ENCODE results near the gene ADARB1. TPM values are rescaled to one million over a fixed set of nuclear protein-coding genes. Genes with fewer than 3 reads are reported as not detected.

Gene ADARB1
- total RNA-seq, 1 donor from 2014 or later, result 13.7 TPM

DNA sequence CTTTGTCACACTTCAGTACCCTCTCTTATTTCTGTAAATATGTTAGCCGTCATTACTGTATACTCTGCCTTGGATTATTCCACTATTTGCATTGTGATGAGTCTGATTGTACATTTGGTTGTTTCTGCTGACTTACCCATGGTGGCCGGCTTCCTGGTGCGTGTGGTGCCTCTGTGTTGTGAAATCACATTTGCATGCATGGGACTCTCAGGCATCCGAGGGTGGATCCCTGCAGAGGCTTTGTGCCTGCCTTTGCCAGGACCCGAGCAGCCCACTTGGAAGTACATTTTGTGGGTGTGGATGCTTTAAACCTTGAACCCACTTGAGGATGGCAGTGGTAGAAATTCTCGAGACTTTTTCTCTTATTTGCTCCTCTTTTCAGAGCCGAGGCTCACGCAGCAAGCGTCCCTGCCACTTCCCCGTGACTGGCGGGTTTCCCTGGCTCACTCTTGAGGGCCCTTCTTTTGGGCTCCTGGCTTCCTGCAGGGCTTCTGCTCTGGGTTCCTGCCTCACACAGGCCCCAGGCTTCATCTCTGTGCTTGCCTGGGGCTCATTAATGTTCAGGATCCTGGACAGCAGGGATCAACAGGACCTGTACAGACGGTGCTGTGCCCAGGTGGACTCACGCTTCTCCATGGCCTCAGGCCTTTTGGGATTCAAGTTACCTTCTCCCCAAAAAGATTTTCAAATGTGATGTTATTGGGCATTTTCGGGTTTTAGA lies 176.7 kb downstream of the ADARB1 start:
- intact Hi-C loops (cut with DNase I), result no loop called here

DNA sequence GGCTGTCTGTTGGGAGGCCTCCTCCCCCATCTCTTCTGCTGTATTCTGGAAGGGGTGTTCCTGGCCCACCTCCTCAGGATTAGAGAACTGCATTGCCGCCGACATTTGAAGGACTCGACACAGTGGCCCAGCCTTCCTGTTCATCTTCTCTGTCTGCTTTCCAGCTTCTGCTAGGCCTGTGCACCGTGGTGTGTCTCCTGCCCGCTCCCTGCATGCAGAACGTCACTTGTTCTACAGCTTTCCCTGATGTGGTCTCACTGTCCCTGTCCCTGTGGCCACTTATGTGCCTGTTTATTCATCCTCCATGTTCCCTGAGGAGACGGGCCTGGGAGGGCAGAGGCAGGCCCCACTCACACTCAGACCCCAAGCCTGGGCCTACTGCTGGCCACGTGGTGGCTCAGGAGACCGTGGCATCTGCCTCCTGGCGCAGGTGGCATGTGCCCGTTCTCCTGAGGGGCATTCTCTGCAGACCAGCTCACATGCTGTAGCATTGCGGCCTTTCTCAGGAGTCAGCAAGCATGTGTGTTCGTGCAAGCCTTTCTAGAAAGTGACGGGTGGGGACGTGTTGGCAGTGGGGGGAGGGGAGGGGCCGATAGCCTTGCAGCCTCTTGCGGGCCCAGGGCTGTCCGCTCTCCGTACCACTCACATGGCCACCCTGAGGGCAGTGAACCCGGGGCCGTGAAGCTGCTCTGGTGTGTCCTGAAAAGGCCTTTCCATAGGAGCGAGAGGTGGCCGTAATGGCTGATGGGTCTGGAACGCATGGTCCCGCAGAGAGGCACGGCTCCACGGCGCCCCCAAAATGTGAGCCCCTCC lies 177.5 kb downstream of the ADARB1 start:
- intact Hi-C loops (cut with DNase I), result no loop called here
- DNase-seq (ENCODE audit: low spot score), result no peak

More for the DNA sequence above, 176.7 kb downstream of the ADARB1 start:
- no peak for DNase-seq (ENCODE audit: low spot score)

DNA sequence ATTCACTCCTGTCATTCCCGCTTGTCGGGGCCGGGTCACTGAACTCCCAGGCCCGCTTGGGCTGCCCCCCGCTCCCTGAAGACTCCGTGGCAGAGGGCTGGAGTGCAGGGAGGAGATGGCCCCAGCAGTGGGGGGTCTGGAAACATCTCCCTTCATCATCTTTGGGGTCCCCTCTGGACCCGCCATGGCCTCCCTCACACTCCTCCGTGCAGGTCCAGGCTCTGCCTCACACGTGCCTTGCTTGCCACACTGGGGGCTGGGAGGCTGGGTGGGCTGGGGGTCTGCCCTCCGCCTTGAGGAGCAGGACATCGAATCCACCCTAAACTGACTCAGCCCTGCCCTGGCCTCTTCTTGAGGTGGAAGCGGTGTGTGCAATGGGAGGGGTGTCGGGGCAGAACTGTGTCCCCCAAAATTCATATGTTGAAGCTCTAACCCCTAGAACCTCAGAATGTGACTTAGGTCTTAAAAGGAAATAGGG lies 178.1 kb downstream of the ADARB1 start:
- no peak for DNase-seq (ENCODE audit: low spot score)
- intact Hi-C loops (cut with DNase I), result no loop called here

DNA sequence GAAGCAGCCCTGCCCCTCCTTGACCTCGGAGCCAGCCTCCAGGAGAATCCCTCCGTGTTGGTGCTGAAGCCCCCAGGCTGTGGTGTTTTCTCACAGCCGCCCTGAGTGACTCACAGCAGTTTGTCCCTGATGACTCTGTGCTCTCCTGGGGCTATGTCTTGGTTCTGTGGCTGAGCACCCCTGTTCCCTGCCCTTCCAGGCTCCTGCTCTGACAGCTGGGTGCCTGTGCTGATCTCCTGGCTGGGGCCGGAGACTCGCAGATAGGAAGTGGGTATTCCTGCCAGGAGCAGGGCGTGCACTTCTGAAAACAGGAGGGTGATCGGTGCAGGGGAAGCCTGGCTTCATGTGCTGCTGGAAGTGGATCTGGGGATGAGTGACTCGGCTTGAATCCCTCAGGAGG lies 178.8 kb downstream of the ADARB1 start:
- no peak for DNase-seq (ENCODE audit: low spot score)
- intact Hi-C loops (cut with DNase I), result no loop called here

DNA sequence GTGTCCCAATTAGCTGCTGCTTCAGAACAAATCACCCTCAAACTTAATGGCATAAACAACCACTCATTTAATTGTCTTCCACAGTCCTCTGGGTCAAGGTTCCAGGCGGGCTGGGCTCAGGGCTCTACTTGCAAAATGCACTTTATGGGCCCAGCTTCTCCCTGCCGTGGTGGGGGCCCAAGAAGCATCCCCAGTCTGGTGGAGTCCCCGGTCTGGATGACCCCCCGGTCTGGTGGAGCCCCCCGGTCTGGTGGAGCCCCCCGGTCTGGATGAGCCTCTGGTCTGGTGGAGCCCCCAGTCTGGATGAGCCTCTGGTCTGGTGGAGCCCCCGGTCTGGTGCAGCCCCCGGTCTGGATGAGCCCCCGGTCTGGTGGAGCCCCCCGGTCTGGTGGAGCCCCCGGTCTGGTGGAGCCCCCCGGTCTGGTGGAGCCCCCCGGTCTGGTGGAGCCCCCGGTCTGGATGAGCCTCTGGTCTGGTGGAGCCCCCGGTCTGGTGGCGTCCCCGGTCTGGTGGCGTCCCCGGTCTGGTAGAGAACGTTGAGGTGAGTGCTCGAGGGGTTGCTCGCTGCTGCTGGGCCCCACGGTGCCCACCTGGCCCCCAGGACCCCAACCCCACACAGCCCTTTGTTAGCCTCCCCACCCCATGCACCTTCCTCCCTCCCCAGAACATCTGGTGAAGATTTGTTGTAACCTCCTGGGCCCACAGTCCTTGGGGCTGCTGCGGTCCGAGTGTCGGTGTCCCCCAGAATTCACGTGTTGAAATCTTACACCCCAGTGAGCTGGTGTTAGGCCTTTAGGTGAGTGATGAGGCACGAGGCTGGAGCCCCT lies 179.5 kb downstream of the ADARB1 start:
- intact Hi-C loops (cut with DNase I), result no loop called here
- DNase-seq (ENCODE audit: low spot score), result no peak

DNA sequence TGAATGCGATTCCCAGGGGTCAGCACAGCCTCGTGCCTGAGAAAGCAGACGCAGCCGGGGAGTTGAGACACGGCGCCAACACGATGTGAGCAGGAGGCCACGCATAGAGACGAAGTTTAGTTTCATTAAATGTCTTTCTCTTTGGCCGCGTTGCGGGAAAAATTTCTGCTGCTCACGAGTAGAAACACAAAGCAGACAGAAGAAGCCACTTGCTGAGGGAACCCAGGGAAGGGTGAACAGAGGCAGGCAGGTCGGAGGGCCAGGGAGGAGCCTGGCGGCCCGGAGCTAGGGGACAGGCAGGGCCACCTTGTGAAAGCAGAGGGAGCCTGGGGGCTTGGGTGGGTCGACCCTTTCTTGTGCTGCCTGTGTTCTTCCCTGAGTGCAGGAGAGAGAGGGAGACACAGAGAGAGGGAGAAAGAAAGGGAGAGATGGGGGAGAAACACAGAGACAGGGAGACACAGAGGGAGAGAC lies 180.1 kb downstream of the ADARB1 start:
- no peak for DNase-seq (ENCODE audit: low spot score)

DNA sequence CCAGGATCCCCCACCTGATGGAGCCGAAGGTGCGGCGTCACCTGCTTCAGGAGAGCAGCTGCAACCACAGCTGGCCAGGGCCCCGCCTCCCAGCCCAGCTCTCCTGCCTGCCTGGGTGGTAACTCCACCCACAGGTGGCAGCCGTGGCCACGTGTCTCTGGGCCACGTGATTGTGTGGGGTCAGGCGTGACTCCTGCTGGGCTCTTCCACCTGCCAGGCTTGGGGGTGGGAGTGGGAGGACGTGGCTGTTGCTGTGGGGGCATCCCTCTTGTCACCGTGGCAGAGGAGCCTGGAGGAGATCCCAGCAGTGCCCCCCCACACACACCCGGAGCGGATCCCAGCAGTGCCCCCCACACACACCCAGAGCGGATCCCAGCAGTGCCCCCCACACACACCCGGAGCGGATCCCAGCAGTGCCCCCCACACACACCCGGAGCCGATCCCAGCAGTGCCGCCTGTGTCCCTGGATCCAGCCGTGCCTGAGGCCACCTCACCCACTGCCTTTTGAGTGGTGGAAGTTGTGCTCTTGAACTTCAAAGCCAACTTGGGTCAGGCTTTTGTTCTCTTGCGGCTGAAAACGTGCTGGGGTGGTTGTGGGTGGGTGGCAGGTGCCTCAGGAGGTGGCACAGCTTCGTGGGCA lies 181.1 kb downstream of the ADARB1 start:
- intact Hi-C loops (cut with DNase I), result no loop called here
- no peak for DNase-seq (ENCODE audit: low spot score)

More for the DNA sequence above, 180.1 kb downstream of the ADARB1 start:
- intact Hi-C loops (cut with DNase I), result no loop called here

DNA sequence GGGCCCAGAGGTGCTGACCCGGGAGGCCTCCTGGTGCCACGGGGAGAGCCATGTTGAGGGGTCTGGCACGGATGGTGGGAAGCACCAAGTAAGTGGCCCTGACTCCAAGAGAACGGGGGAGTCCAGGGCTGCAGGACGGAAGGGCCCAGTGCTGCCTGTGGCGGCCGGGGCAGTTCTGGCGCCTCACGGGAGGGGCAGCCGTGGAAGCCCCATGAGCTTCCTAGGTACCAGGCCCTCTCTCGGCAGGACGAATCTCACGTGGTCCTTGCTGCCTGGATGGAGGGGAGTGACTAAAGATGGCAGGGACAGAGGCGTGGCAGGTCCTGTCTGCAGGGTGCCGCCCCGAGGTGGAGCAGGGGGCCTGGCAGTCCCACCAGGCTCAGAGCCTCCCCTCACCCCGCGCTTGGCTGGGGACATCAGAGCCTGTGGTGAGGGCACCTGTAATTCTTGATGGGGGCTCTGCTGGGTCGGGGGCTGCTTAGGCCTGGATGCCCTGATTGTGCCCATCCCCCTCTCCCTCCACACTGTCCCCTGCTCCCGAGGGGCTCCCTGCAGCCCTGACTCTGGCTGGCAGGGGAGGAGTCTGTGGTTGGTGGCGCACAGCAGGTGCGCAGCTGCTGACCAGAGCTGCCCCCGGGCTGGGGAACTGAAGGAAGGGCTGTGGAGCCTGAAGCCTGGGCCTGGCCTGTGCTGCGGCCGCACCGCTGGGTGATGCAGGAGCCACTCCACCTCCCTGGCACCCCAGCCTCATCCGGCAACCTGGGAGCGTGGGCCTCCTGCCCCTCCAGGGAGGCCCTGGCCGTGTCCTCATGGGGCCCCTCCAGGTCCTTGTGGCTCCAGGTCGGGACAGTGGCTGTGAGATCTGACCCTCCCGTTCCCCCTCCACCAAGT lies 181.9 kb downstream of the ADARB1 start:
- no peak for DNase-seq (ENCODE audit: low spot score)
- intact Hi-C loops (cut with DNase I), result no loop called here

DNA sequence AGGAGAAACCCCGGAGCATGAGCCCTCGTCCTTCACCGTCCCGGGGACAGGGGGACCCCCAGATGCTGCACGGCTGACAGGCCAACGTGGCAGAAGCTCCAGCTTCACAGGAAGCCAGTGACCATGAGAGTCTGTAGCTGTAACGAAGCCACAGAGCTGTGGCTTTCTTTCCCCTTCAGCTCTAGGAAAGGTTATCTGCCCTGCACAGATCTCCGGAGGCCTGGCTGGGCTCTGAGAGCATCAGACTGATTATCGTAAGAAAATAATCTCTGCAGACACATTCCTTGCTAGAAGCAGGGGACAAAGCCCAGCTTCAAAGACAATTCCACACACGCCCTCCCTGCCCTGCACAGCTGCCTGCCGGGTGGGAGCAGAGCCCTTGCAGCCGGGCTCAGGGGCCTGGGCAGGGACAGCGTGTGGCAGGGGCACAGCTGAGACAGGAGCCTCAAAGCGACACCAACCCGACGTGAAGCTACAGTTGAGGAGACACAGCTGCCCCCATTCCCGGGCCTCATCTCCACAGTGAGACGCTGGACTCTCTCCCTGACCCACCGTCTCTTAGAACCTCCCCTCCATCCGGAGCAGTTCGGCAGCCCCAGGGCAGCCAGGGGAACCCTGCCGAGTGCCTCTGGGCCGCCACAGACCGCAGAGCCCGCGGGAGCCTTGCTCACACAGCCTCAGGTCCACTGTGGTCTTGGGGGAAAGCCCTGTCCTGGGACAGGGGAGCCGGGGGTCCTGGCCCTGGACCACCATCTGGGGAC lies 182.7 kb downstream of the ADARB1 start:
- DNase-seq (ENCODE audit: low spot score), result peak; percentile 69
- intact Hi-C loops (cut with DNase I), result no loop called here

DNA sequence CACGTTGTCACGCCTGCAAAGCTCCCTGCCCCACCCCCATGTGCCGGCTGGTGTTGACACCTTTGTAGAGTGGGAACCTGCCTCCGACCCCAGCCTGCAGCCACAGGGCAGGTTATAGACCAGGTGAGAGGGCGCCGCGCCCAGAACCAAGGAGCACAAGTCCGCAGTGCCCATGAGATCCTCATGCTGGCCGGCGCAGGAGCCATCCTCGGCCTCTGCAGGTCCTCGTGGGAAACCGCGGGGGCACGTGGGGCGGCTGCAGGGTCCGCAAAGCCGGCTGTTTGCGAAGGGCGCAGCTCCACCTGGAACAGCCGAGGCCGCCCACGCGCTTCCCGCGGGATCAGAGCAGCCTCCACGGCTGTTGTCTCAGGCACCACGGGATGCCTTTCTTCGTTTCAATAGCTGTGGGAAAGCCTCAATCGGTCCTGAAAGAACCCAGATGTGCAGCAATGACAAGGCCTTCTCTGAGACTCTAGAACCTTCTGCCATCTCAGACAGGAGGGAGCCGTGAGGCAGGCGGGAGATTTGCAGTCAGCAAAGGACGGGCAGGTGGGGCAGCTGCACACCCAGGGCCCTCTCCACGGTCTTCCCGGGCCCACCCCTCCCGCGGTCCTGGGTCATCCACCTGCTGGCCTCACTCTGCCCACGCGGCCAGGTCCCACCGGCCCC lies 183.4 kb downstream of the ADARB1 start:
- DNase-seq (ENCODE audit: low spot score), result no peak
- intact Hi-C loops (cut with DNase I), result no loop called here

DNA sequence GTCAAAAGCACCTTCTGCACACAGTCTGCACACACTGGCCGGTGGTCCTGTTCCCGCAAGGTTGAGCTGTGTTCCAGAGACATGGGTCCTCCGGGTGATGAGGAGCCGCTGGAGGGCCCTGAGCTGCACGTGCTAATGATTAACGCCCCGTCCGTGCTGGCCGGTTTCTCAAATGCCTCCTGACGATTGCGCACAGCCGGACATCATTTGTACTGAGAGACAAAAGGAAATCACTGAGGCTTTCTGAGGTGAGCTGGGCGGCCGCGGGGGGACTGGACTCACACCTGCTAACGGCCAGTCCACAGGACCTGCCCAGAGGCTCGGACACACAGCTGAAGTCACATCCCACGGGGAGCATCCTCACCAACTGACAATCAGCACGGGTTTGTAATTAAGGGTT lies 184.1 kb downstream of the ADARB1 start:
- no peak for DNase-seq (ENCODE audit: low spot score)
- intact Hi-C loops (cut with DNase I), result no loop called here

DNA sequence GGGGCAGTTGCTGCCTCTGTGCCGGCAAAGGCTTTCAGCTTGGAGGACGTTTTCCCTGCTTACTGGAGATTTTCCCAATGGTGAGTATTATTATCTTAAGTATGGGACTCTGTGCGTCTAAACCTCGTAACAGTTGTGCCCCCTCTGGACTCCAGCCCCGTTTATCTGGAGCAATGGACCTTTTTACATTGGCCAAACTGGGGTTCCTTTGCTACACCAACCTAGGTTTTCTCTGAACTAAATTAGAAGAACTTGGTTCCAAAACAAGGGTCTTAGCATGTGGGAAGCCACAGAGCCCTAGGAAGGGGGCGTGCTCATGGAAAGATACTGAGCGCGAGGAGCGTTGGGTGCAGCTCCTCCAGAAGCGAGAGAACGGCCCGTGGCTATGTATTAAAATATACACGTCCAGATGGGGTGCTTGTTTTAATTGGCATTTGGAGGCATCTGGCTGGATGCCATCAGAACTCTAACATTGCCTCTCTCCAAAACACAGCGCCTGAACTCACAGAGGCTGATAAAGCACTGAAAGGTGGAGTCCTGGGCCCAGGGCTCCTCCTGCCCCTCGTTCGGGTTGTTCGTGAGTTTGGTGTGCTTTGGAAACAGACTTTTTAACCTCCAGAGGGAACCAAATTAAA lies 184.9 kb downstream of the ADARB1 start:
- intact Hi-C loops (cut with DNase I), result no loop called here
- no peak for DNase-seq (ENCODE audit: low spot score)

DNA sequence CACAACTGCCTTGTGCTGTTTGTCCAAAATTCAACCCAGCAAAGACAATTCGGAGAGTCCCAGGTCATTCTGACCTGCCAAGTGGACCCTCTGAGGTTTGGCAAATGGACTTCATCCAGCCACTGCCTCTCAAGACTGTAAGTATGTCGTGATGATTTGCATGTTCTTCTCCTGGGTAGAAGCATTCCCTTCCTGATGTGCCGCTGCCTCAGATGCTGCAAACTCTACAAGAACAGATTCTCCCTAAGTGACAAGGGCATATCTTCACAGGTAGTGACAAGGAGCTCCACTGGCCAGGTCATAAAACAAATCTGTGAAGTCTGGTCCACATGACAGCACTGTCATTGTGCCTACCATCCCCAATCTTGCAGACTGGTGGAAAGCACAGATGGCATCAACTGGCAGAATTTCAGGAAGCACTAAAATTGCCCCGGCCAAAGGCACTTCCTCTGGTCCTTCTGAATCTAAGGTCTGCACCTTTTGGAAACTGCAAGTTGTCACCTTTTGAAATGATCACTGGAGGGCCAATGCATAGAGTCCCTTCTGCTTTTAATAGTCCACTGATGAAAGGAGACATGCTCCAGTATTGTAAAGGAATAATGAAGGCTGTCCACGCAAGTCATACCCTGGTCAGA lies 185.9 kb downstream of the ADARB1 start:
- DNase-seq (ENCODE audit: low spot score), result no peak
- intact Hi-C loops (cut with DNase I), result no loop called here

DNA sequence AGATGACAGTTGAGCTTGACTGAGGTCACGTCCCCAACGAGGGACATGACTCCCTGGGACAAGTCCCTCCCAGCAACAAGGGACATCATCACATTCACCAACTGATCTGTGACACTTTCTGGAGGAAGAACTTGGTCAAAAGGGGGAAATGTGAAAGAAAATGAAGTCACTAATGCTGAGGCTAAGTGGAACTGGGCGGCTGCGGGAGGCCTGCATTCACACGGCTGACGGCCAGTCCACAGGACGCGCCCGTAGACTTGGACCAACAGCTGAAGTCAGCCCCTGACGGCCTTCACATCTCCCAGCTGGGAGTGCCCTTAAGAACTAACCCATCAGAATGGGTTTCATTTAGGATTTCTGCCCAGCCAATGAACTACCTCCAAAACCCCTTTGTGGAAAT lies 186.7 kb downstream of the ADARB1 start:
- intact Hi-C loops (cut with DNase I), result no loop called here

DNA sequence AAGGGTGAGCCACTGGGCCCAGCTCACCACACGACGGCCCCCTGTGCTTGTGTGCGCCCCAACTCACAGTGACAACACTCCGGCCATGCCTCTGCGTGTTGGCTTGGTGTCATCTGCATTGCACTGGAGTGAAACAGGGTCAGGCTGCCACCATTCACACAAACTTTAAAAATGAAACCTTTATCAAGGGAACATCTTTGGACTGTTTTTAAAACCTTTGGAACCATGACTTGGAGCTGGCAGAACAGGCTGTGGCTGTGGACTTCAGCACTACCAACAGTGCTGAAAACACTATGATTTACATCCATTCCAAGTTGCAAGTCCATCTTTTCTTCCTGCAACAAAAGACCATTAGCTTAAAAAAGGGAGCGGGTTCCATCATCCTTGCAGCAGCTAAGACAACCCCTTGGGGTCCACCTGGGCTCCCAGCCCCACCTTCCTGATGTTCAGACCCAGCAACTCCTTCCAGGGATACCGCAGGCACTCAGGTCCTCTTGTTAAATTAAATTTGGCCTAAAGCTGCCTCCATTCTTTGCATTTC lies 187.7 kb downstream of the ADARB1 start:
- DNase-seq (ENCODE audit: low spot score), result no peak
- intact Hi-C loops (cut with DNase I), result no loop called here

More for the DNA sequence above, 186.7 kb downstream of the ADARB1 start:
- DNase-seq (ENCODE audit: low spot score), result no peak

DNA sequence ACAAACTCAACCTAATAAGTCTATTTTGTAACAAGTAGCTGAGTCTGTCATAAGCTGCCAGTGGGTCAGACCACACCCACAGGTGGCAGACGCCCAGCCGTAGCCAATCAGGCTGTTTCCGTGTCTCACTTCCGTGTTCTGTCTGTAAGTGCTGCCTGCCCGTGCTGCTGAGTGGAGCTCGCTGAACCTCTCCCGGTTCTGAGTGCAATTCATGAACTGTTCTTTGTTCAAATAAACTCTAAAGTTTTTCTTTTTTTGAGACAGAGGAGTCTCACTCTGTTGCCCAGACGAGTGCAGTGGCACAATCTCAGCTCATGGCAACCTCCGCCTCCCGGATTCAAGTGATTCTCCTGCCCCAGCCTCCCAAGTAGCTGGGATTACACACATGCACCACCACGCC lies 188.2 kb downstream of the ADARB1 start:
- DNase-seq (ENCODE audit: low spot score), result peak; percentile 74
- intact Hi-C loops (cut with DNase I), result no loop called here
